ENCODE data around the gene DPEP2. TPM values are rescaled to one million over a fixed set of nuclear protein-coding genes. Genes with fewer than 3 reads are reported as not detected.

Gene DPEP2
- total and polyA plus RNA-seq, 2 experiments from 2014 or later = not detected

GRCh38 chr16:67946128-67946569, 53.1 kb downstream of the DPEP2 start:
- H3K4me3 Mint-ChIP-seq = no peak overlapping the region
- Histone ChIP-seq H3K79me2 (replicated peaks; ENCODE audit: insufficient read depth) (no peaks in the 10 kb centered on the region), H3K36me3 (ENCODE audit: insufficient read depth) (peaks cover 16% of the 10 kb centered on the region; the same call in 1 of the 2 replicates), H3K9me2 (ENCODE audit: insufficient read depth) (no peaks in the 10 kb centered on the region), H3K4me2 (no peak overlapping the region), H3K27ac (ENCODE audit: low read depth) (no peak overlapping the region), H3K27me3 (ENCODE audit: insufficient read depth) (no peaks in the 10 kb centered on the region), H3K4me3 (no peak overlapping the region), H2AFZ (no peak overlapping the region), H4K20me1 (replicated peaks; ENCODE audit: insufficient read depth) (peaks cover 11% of the 10 kb centered on the region), H3K4me1 (ENCODE audit: insufficient read depth) (no peaks in the 10 kb centered on the region), H3F3A (replicated peaks; ENCODE audit: low read depth) (peaks cover 11% of the 10 kb centered on the region)
- no peak for TF ChIP-seq CREB1 (CRISPR knock-in tag; IDR thresholded peaks at IDR 0.05; ENCODE audit: low read depth)
- no peak for TF ChIP-seq REST (IDR thresholded peaks at IDR 0.05; ENCODE audit: unreplicated experiment)
- no peak for TF ChIP-seq EZH2phosphoT487 (IDR thresholded peaks at IDR 0.05; ENCODE audit: unreplicated experiment)
- no peak for TF ChIP-seq JUNB (IDR thresholded peaks at IDR 0.05; ENCODE audit: unreplicated experiment)
- no peak for TF ChIP-seq POLR2AphosphoS5 (IDR thresholded peaks at IDR 0.05; ENCODE audit: low read depth)
- TF ChIP-seq STAT1 (IDR thresholded peaks at IDR 0.05; ENCODE audit: unreplicated experiment) = no peak
- TF ChIP-seq ZNF114 (CRISPR knock-in tag; IDR thresholded peaks at IDR 0.05) = no peak
- TF ChIP-seq, protein P1, sequence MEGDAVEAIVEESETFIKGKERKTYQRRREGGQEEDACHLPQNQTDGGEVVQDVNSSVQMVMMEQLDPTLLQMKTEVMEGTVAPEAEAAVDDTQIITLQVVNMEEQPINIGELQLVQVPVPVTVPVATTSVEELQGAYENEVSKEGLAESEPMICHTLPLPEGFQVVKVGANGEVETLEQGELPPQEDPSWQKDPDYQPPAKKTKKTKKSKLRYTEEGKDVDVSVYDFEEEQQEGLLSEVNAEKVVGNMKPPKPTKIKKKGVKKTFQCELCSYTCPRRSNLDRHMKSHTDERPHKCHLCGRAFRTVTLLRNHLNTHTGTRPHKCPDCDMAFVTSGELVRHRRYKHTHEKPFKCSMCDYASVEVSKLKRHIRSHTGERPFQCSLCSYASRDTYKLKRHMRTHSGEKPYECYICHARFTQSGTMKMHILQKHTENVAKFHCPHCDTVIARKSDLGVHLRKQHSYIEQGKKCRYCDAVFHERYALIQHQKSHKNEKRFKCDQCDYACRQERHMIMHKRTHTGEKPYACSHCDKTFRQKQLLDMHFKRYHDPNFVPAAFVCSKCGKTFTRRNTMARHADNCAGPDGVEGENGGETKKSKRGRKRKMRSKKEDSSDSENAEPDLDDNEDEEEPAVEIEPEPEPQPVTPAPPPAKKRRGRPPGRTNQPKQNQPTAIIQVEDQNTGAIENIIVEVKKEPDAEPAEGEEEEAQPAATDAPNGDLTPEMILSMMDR (conservative IDR thresholded peaks at IDR 0.05; ENCODE audit: low read depth in 2 of 2) = no peak
- no peak for TF ChIP-seq NANOG (IDR thresholded peaks at IDR 0.05; ENCODE audit: borderline replicate concordance)
- TF ChIP-seq ETS1 (IDR thresholded peaks at IDR 0.05) = no peak
- TF ChIP-seq, protein P2, sequence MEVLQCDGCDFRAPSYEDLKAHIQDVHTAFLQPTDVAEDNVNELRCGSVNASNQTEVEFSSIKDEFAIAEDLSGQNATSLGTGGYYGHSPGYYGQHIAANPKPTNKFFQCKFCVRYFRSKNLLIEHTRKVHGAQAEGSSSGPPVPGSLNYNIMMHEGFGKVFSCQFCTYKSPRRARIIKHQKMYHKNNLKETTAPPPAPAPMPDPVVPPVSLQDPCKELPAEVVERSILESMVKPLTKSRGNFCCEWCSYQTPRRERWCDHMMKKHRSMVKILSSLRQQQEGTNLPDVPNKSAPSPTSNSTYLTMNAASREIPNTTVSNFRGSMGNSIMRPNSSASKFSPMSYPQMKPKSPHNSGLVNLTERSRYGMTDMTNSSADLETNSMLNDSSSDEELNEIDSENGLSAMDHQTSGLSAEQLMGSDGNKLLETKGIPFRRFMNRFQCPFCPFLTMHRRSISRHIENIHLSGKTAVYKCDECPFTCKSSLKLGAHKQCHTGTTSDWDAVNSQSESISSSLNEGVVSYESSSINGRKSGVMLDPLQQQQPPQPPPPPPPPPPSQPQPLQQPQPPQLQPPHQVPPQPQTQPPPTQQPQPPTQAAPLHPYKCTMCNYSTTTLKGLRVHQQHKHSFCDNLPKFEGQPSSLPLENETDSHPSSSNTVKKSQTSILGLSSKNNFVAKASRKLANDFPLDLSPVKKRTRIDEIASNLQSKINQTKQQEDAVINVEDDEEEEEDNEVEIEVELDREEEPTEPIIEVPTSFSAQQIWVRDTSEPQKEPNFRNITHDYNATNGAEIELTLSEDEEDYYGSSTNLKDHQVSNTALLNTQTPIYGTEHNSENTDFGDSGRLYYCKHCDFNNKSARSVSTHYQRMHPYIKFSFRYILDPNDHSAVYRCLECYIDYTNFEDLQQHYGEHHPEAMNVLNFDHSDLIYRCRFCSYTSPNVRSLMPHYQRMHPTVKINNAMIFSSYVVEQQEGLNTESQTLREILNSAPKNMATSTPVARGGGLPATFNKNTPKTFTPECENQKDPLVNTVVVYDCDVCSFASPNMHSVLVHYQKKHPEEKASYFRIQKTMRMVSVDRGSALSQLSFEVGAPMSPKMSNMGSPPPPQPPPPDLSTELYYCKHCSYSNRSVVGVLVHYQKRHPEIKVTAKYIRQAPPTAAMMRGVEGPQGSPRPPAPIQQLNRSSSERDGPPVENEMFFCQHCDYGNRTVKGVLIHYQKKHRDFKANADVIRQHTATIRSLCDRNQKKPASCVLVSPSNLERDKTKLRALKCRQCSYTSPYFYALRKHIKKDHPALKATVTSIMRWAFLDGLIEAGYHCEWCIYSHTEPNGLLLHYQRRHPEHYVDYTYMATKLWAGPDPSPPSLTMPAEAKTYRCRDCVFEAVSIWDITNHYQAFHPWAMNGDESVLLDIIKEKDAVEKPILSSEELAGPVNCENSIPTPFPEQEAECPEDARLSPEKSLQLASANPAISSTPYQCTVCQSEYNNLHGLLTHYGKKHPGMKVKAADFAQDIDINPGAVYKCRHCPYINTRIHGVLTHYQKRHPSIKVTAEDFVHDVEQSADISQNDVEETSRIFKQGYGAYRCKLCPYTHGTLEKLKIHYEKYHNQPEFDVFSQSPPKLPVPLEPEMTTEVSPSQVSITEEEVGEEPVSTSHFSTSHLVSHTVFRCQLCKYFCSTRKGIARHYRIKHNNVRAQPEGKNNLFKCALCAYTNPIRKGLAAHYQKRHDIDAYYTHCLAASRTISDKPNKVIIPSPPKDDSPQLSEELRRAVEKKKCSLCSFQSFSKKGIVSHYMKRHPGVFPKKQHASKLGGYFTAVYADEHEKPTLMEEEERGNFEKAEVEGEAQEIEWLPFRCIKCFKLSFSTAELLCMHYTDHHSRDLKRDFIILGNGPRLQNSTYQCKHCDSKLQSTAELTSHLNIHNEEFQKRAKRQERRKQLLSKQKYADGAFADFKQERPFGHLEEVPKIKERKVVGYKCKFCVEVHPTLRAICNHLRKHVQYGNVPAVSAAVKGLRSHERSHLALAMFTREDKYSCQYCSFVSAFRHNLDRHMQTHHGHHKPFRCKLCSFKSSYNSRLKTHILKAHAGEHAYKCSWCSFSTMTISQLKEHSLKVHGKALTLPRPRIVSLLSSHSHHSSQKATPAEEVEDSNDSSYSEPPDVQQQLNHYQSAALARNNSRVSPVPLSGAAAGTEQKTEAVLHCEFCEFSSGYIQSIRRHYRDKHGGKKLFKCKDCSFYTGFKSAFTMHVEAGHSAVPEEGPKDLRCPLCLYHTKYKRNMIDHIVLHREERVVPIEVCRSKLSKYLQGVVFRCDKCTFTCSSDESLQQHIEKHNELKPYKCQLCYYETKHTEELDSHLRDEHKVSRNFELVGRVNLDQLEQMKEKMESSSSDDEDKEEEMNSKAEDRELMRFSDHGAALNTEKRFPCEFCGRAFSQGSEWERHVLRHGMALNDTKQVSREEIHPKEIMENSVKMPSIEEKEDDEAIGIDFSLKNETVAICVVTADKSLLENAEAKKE (CRISPR knock-in tag; IDR thresholded peaks at IDR 0.05) = no peak
- TF ChIP-seq ZNF331 (CRISPR knock-in tag; IDR thresholded peaks at IDR 0.05; ENCODE audit: low read depth) = no peak
- no peak for TF ChIP-seq EZH2 (IDR thresholded peaks at IDR 0.05; ENCODE audit: low read depth, unreplicated experiment)
- no peaks in the 10 kb centered on the region for H3K9me3 Mint-ChIP-seq
- no peak for DNase-seq (ENCODE audit: low spot score)
- H3K27me3 Mint-ChIP-seq (ENCODE audit: insufficient read depth, low read depth, poor library complexity) = peaks cover 5% of the 10 kb centered on the region
- ATAC-seq = no peak
- H3K36me3 Mint-ChIP-seq (ENCODE audit: low read depth) = peaks cover 38% of the 10 kb centered on the region
- no peak overlapping the region for H3K27ac Mint-ChIP-seq
- peaks cover 4% of the 10 kb centered on the region; the same call in 2 of the 3 replicates for H3K4me1 Mint-ChIP-seq

Data from GM23338 (cell line).